HG03565 (cell line): Measurements from ENCODE around the gene G6PD.
"Not testable (repeated sequence)": the region's sequence is repeated elsewhere in the genome, so short reads cannot be mapped to it uniquely, and the experiment has no call there.

Source experiments
- ATAC-seq: cut with Tn5 transposase; IDR thresholded peaks from one replicate; pipeline ENCODE4 v1.9.1; 2021; ENCODE audit warnings: mild to moderate bottlenecking, moderate library complexity; ENCODE audit not compliant: unreplicated experiment

Gene G6PD

DNA sequence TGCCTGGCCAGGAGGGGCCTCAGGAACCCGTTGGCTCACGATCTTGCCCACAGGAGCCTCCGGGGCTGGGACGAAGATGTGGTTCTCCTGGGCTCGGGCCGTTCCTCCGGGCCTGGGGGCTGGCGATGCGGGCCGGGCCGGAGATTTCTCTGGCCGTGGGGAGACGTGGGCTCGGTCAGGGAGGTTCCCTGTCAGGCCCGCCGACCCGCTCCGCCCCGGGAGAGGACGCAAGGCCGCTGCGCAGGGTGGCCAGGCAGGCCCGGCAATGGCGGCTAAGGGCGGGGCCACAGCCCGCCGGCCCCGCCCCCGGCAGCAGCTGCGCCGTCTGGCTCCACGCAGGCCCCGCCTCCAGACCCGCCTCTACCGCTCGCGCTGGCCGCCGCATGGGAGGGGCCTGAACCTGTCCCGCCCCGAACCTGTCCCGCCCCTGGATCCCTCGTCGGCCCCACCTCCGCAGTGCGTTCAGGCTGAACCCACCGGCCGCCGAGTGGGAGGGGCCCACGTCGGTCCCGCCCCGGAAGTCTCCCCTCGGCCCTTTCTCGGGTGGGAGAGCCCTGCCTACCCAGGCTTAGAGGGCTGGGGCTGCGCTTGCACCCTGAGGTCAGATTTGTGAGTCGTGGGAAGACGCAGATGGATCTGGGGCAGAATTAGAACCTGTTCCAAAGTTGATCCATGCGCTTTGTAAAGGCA is 30.5 kb downstream of the G6PD start, which contains the start of gene FAM3A:
TSS of gene FAM3A (minus strand) at position 267 of the 690 bp plus-strand sequence. CDS start 460 bp downstream, outside the sequence.
- ATAC-seq: peak; percentile 85

- ATAC-seq: no peak
Measured at GRCh38 chrX:154515090-154515965, 31.3 kb downstream of the G6PD start.

GRCh38 chrX:154513716-154514115 is 32.9 kb downstream of the G6PD start:
- no peak for ATAC-seq

- ATAC-seq: no peak
Measured at GRCh38 chrX:154512879-154513553, 33.6 kb downstream of the G6PD start.

GRCh38 chrX:154511761-154512160 is 34.9 kb downstream of the G6PD start:
- ATAC-seq: no peak

DNA sequence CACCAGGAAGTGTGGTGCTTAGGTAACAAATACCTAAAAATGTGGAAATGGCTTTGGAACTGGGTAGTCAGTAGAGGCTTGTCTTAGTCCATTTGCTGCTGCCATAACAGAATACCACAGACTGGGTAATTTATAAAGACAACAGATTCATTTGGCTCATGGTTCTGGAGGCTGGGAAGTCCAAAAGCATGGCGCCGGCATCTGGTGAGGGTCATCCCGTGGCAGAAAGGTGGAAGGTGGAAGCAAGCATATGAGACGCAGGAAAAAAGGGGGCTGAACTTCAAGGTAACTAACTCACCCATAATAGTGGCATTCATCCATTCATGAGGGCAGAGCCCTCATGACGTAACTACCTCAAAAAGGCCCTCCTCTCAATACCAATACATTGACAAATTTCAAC is 37.2 kb downstream of the G6PD start:
- ATAC-seq: no peak

DNA sequence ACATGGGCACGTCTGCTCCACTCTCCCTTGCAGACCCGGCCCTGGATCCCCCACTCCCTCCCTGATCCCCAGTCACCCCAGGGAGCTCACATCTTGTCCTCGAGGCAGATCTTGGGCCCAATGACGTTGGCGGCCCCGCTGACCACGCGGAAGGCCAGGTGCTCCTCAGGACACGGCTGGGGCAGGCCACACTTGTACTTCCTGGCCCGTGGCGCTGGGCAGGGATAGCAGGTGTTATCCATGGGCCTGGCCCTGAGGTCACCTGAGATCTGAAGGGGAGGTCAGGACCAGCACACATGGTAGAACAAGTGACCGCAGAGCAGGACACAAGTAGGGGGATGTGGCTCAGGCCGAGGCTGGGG is 38.3 kb downstream of the G6PD start:
- no peak for ATAC-seq

DNA sequence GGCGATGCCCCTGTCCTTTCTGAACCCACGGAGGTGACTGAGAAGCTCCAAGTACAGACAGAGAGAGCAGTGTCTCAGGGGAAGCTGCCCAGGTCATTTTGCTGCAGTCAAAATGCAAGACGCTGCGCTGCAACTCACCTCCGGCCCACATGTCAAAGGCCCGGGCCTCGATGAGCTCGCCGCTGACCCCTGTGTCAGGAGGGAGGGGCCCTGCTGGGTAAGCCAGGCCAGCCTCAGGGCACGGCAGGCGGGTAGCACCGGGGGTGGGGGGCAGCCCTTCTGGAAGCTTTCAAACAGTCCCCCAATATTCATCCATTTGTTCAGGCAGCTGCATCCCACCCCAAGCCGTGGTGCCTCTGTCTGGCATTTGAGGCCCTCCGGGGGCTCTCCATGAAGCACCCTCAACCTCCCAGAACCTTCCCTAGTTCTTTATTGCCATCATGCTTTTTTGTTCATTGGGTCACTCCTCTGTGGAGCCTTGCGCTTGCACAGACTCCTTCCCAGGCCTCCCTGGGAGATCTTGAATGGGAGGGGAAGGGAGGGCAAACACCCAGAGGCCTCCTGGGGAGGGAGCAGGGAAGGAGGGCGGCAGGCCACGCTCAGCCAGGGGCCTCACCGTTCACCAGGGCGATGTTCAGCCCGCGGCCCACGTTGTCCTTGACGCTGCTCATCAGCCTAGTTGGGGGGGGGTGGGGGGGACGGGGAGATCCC is 38.8 kb downstream of the G6PD start:
- ATAC-seq: no peak

- ATAC-seq: no peak
Measured at GRCh38 chrX:154506483-154507332, 39.9 kb downstream of the G6PD start.

DNA sequence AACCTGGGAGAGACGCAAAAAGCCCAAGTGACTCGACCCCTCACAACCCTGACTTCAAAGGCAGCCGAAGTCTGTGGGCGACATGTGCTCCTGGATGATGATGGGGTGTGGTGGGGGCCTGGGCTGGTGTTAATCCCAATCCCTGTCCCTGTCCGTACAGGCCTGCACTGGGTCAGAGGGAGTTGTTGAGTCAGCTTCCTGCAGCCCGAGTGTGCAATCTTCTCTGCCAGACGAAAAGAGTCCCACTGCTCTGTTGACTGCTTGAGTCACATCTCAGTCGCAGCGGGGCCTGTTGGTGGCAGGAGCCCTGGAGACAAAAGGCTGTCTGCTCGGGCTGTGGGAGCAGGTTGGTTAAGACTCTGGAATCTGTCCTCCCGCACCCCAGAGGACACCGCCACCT is 40.9 kb downstream of the G6PD start:
- ATAC-seq: no peak

- ATAC-seq: no peak
Measured at GRCh38 chrX:154502989-154503388, 43.7 kb downstream of the G6PD start.

DNA sequence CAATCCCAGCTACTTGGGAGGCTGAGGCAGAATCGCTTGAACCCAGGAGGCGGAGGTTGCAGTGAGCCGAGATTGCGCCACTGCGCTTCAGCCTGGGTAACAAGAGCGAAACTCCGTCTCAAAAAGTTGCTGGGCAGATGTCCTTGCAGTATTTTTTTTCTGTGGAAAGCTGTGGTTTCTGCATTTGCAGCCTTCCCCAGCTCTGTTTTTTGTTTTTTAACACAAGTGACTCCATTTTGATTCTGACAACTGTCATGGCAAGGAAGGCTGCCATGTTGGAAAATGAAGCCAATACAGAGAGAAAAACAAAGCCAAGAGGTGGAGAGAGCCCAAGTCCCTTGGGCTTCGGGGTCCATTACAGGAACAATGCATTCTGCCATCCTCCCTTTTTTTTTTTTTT is 44.5 kb downstream of the G6PD start:
- no peak for ATAC-seq

DNA sequence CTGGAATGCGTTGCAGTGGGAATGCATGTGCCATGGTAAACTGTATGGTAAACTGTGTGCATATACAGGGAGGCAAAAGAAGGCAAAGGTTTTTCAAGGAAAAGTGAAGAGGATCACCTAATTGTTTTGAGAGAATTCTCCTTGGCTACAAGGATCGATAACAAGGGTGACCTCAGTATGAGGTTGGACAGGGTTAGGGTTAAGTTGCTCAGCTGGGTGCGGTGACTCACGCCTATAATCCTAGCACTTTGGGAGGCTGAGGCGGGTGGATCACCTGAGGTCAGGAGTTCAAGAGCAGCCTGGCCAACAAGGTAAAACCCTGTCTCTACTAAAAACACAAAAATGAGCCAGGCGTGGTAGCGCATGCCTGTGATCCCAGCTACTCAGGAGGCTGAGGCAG is 45.2 kb downstream of the G6PD start:
- ATAC-seq: not testable (repeated sequence)

GRCh38 chrX:154496591-154497137 is 50.0 kb downstream of the G6PD start:
- not testable (repeated sequence) for ATAC-seq

DNA sequence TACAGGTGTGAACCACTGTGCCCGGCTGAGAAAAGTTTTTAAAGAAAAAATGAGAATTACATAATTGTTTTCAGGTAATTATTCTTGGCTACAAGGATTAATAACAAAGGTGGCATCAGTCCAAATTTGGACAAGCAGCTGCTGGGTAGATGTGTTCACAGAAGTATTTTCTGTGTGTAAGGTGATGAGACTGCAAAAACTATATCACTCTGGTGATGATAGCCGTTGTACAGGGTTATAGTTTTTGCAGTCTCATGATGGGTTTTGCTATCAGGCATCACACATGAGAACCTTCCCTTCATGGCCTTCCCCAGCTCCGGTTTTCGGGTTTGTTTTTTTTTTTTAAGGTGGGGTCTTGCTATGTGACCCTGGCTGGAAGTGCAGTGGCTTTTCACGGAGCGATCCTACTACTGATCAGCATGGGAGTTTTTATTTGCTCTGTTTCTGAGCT is 51.1 kb downstream of the G6PD start:
- no peak for ATAC-seq

DNA sequence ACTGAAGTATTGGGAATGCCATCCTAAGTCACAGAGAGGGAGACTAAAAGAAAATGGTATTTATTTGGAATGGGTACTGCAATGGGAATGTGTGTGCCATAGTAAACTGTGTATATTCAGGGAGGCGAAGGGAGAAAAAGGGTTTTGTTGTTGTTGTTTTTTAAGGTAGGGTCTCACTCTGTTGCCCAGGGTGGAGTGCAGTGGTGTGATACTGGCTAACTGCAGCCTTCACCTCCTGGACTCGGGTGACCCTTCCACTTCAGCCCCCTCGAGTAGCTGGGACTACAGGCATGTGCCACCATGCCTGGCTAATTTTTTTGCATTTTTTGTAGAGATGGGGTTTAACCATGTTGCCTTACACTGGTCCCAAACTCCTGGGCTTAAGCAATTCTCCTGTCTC is 51.9 kb downstream of the G6PD start:
- no peak for ATAC-seq

GRCh38 chrX:154490414-154491083 is 56.1 kb downstream of the G6PD start, which contains the start of gene SLC10A3:
SLC10A3 (minus strand) TSS chrX:154490629; CDS start chrX:154488940, 1,689 bp downstream.
- ATAC-seq: peak; percentile 75

DNA sequence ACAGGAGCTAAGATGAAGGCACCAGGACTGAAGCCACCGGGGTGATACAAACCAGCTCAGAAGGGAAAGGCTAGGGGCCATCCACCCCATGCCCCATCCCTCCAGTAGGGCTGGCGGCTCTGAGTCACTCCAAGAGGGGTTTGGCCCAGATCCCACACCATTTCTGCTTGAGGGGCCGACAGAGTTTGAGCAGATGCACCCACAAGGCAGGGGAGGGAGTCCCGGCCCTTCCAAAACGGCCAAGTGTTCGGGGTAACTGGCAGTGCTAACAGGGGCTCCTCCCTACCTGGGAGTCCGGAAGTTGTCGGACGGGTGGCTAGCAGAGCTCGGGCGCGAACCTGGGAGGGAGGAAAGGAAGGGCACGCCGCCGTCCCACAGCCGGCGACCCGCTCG is 56.6 kb downstream of the G6PD start:
- ATAC-seq: peak; percentile 9

DNA sequence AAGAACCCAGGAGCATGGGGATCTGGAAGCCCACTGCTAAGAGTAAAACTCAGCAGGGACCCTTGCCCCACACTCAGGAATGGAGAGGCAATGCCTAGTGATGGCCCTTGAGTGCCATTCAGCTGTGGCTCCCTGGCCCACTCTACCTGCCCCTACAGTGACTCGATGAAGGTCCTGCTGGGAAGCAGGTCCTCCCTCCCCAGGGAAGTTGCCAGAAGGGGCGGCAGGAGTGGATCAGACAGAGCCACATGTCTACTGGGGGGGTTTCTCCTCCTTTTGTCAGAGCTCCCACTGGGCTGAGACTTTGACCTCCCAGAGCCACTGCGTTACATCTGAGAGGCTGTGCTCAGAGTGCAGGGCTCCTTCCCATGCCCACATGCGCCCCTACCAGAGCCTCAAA is 57.5 kb downstream of the G6PD start:
- no peak for ATAC-seq
